GM12878 (cell line): ENCODE results near the gene NOXA1. TPM values are rescaled to one million over a fixed set of nuclear protein-coding genes. Genes with fewer than 3 reads are reported as not detected.

Source experiments
- ATAC-seq: fragments of 200-7000 bp; cut with Tn5 transposase; 3 replicates; pipeline ENCODE4 v1.9.1; 2020; ENCODE audit warnings: mild to moderate bottlenecking, moderate library complexity
- BruUV-seq: library from RNA; stranded (reverse); fragments of 400-500 nt; replicated peaks from 2 replicates; lab custom pipeline; 2021; lab: Mats Ljungman, UMichigan
- CTCF ChIA-PET: fragments of 300-600 bp; sonication (Branson Sonifier 250); formaldehyde crosslinking; extraction: SDS; loops from one replicate; lab custom pipeline; 2021; ENCODE audit warnings: inconsistent platforms; lab: Yijun Ruan, JAX
- POLR2A ChIA-PET: fragments of 350-600 bp; formaldehyde crosslinking; extraction: SDS; loops from one replicate; lab custom pipeline; 2021; ENCODE audit warnings: inconsistent platforms; lab: Charles Lee
- RAD21 ChIA-PET: fragments of 300-600 bp; sonication (Branson Sonifier 250); formaldehyde crosslinking; loops from one replicate; lab custom pipeline; 2023; ENCODE audit warnings: antibody characterized with exemption; ENCODE audit not compliant: unreplicated experiment; lab: Charles Lee
- SMC1A ChIA-PET: fragments of 300-600 bp; sonication (Branson Sonifier 250); formaldehyde crosslinking; loops from one replicate; lab custom pipeline; 2023; ENCODE audit not compliant: unreplicated experiment, uncharacterized antibody; lab: Charles Lee
- DNase-seq: peaks from one replicate; pipeline ENCODE4 v3.0.0-alpha.2; 2011; ENCODE audit warnings: low read depth, low spot score
- FAIRE-seq: peaks from 3 replicates; lab custom pipeline; 2011; peaks lifted over from hg19 to GRCh38; lab: Jason Lieb, UNC
- H2AFZ ChIP-seq: 2 replicates; pipeline ENCODE4 v1.6.0; 2011; ENCODE audit warnings: low read depth, low read length, control low read depth; ENCODE audit not compliant: control insufficient read depth
- H3K27ac ChIP-seq: 2 replicates; pipeline ENCODE4 v1.5.1; 2011; ENCODE audit warnings: control low read depth; ENCODE audit not compliant: control insufficient read depth, insufficient read depth
- H3K27me3 ChIP-seq, 2 experiments: replicated peaks in 1 of 2; 2 replicates each; pipeline versions ENCODE4 v1.6.0 to v1.6.1; 2011; ENCODE audit warnings: low read length in 1 of 2; ENCODE audit not compliant: control insufficient read depth in 2 of 2, insufficient read depth in 2 of 2
- H3K36me3 ChIP-seq, 2 experiments: 2 replicates each; pipeline ENCODE4 v1.5.1; 2011; ENCODE audit warnings: low read length in 1 of 2; ENCODE audit not compliant: control insufficient read depth in 2 of 2, insufficient read depth in 2 of 2
- H3K4me1 ChIP-seq: 2 replicates; pipeline ENCODE4 v1.6.1; 2011; ENCODE audit warnings: mild to moderate bottlenecking, low read length, moderate library complexity, mixed read lengths; ENCODE audit not compliant: control insufficient read depth, insufficient read depth
- H3K4me2 ChIP-seq: 2 replicates; pipeline ENCODE4 v1.6.0; 2011; ENCODE audit warnings: control low read depth; ENCODE audit not compliant: control insufficient read depth, insufficient read depth
- H3K4me3 ChIP-seq: fragments of 200-600 bp; sonication (generic); 2 replicates; pipeline ENCODE4 v1.5.1; 2016
- H3K79me2 ChIP-seq: 2 replicates; pipeline ENCODE4 v1.6.0; 2011; ENCODE audit warnings: low read length; ENCODE audit not compliant: control insufficient read depth, insufficient read depth
- H3K9ac ChIP-seq: 2 replicates; pipeline ENCODE4 v1.8.0; 2011; ENCODE audit warnings: low read length, control low read depth, mixed read lengths; ENCODE audit not compliant: control insufficient read depth, insufficient read depth
- H3K9me3 ChIP-seq: replicated peaks from 3 replicates; pipeline ENCODE4 v1.5.1; 2011; ENCODE audit warnings: mild to moderate bottlenecking, low read length; ENCODE audit not compliant: control insufficient read depth, insufficient read depth
- H4K20me1 ChIP-seq: 2 replicates; pipeline ENCODE4 v1.6.0; 2011; ENCODE audit not compliant: control insufficient read depth, insufficient read depth
- IKZF1 ChIP-seq: fragments of 450-650 bp; conservative IDR thresholded peaks from 2 replicates; pipeline ENCODE4 v1.6.1; 2017; ENCODE audit warnings: antibody characterized with exemption, mild to moderate bottlenecking
- ZSCAN29 ChIP-seq: fragments of 450-650 bp; IDR thresholded peaks from 2 replicates; pipeline ENCODE4 v1.6.1; 2017; ENCODE audit warnings: mild to moderate bottlenecking, moderate library complexity
- WGBS: methylation state at CpG from one replicate; pipeline ENCODE4 v1.1.6; 2016; ENCODE audit warnings: low lambda C conversion rate; ENCODE audit not compliant: insufficient replicate concordance, insufficient coverage; ENCODE audit errors: missing lambda C conversion rate; 5-methylcytosine and 5-hydroxymethylcytosine counted together
- in situ Hi-C: fragments of 300-500 bp; cut with MboI; formaldehyde crosslinking; loops from 9 replicates; pipeline ENCODE4 v1.14.3; 2018; ENCODE audit warnings: mixed read lengths
- intact Hi-C: fragments of 100-400 bp; cut with micrococcal nuclease; formaldehyde crosslinking; loops from one replicate; pipeline ENCODE4 v1.14.2; 2022; ENCODE audit not compliant: unreplicated experiment
- polyA plus RNA-seq, 11 experiments: library from polyadenylated mRNA; depleted of rRNA in 4 of 11; unstranded in 6 of 11; stranded (reverse) in 5 of 11; fragments of >200 nt; fragmentation: Nextera tagmentation in 4 of 11; fragmentation: Illumina TruSeq in 1 of 11; extraction: Ambion mirVana in 4 of 11; extraction: Trizol in 1 of 11; gene quantifications; 1 replicate in 1 of 11; 2 replicates in 10 of 11; pipeline versions ENCODE4 v1.2.1 to v1.2.3, GENCODE V29; 2011 to 2016; ENCODE audit warnings: inconsistent platforms in 2 of 11, missing spikeins in 2 of 11, low read depth in 1 of 11
- total RNA-seq, 4 experiments: library from RNA; depleted of rRNA in 3 of 4; stranded (reverse); fragments of >200 nt in 3 of 4; fragmentation: Illumina TruSeq in 1 of 4; extraction: Trizol in 1 of 4; gene quantifications; 2 replicates each; pipeline versions ENCODE4 v1.2.1 to v1.2.3, GENCODE V29; 2013 to 2021

The NOXA1 gene
- total and polyA plus RNA-seq, 10 of the 15 experiments (the other 5 are each of a cell fraction or from before 2014, with no cell fraction given): 0.08 to 0.20 TPM; not detected in 8

- CTCF ChIA-PET: no interaction called here
- Histone ChIP-seq H3K4me2 (no peak overlapping the region), H3K4me3 (no peak overlapping the region), H3K36me3 (no peaks in the 10 kb centered on the region), H3K4me1 (no peaks in the 10 kb centered on the region), H3K9me3 (peaks cover 6% of the 10 kb centered on the region; the same call in 2 of the 3 replicates), H3K27ac (no peak overlapping the region), H4K20me1 (no peaks in the 10 kb centered on the region), H3K79me2 (no peaks in the 10 kb centered on the region), H2AFZ (no peak overlapping the region), H3K9ac (no peak overlapping the region), H3K27me3 (no peaks in the 10 kb centered on the region)
- no TSS peak for BruUV-seq
- no peak for TF ChIP-seq IKZF1
- SMC1A ChIA-PET: no interaction called here
- no peak for DNase-seq
- 58% methylated on average over 32 of the region's 32 CpGs for WGBS
- intact Hi-C loops (no loop called here), in situ Hi-C loops (no loop called here)
- FAIRE-seq: no peak
- no peak for ATAC-seq
- RAD21 ChIA-PET: no interaction called here
- POLR2A ChIA-PET: no interaction called here
These were observed 56.9 kb downstream of the NOXA1 start for GRCh38 chr9:137479892-137480685.

DNA sequence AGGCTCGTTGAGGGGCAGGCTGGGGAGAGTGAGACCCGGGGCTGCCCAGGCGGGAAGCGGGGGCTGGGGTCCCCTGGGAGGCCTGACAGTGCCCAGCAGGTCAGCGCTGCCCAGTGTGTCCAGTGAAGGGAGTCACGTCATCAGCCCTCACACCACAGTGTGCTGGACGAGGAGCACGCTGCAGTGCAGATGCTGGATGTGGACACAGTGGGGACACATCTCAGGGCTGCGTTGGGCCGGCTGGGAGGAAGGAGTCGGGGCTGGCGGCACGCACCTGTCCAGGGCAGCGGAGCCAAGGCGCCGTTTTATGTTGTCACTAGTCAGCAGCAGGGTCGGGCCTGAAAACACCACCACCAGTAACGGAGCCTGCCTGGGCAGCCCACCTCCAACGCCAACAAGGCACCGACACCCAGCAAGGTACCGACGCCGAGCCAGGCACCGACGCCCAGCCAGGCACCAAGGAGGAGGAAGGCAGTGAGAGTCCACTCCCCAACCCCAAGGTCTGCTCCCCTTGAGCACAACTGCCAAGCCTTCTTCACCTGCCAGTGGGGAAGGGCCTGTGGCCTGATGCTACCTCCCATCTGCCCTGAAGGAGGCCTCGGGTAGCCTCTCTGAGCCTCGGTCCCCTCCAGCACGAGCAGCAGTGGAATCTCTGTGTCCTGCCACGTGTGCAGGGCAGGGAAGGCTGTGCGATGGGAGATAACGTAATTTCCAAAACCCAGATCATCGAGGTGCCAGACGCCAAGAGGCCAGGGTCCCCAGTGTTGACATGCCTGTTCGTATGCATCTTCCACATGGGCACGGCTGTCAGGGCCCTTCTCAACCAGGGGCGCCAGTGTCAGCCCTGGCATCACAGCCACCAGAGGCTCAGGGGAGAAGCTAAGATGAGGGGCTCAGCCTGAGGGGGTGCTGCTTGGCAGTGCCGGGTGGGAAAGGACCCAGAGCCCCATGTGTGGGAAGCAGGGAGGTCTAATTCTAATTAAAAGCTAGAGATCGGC lies 57.8 kb downstream of the NOXA1 start:
- no peaks in the 10 kb centered on the region for H3K79me2 ChIP-seq
- H3K9me3 ChIP-seq: peaks cover 3% of the 10 kb centered on the region; the same call in 2 of the 3 replicates
- H3K4me1 ChIP-seq: no peaks in the 10 kb centered on the region
- no peaks in the 10 kb centered on the region for H3K36me3 ChIP-seq
- H3K9ac ChIP-seq: no peak overlapping the region
- no peak overlapping the region for H3K27ac ChIP-seq
- ATAC-seq: no peak
- WGBS: 50% methylated on average over 38 of the region's 38 CpGs
- no peak overlapping the region for H3K4me3 ChIP-seq
- no TSS peak for BruUV-seq
- H4K20me1 ChIP-seq: no peaks in the 10 kb centered on the region
- ChIA-PET POLR2A (no interaction called here), SMC1A (no interaction called here), RAD21 (no interaction called here), CTCF (no interaction called here)
- TF ChIP-seq ZSCAN29: no peak
- no peak for DNase-seq
- no peak overlapping the region for H3K4me2 ChIP-seq
- no peak for FAIRE-seq
- intact Hi-C loops (no loop called here), in situ Hi-C loops (no loop called here)
- no peaks in the 10 kb centered on the region for H3K27me3 ChIP-seq
- no peak overlapping the region for H2AFZ ChIP-seq
